ENCODE data around the gene LRRC1.

- TF ChIP-seq CTCF (conservative IDR thresholded peaks at IDR 0.05; ENCODE audit: low read depth in 2 of 2) (no peak), EZH2 (IDR thresholded peaks at IDR 0.05; ENCODE audit: low read depth, unreplicated experiment) (no peak), REST (IDR thresholded peaks at IDR 0.05; ENCODE audit: unreplicated experiment) (no peak), ETS1 (IDR thresholded peaks at IDR 0.05) (no peak), POLR2AphosphoS5 (IDR thresholded peaks at IDR 0.05; ENCODE audit: low read depth) (no peak), ZNF331 (CRISPR knock-in tag; IDR thresholded peaks at IDR 0.05; ENCODE audit: low read depth) (no peak)
Observed at GRCh38 chr6:53928641-53929040, 133.8 kb downstream of the LRRC1 start.
